Endodermal cell (in vitro differentiated cells): ENCODE data around the gene BRCA1. TPM values are rescaled to one million over a fixed set of nuclear protein-coding genes. Genes with fewer than 3 reads are reported as not detected.

ENCODE experiments used
- DNase-seq: peaks from one replicate; pipeline ENCODE4 v3.0.0-alpha.2; 2017
- H3K27ac ChIP-seq: 2 replicates; pipeline ENCODE4 v1.5.1; 2013; ENCODE audit warnings: mild to moderate bottlenecking, low read depth, low read length, moderate library complexity
- H3K27me3 ChIP-seq: 2 replicates; pipeline ENCODE4 v1.6.1; 2013; ENCODE audit warnings: mild to moderate bottlenecking, low read length, moderate library complexity; ENCODE audit not compliant: insufficient read depth, control insufficient read depth, poor library complexity, severe bottlenecking
- H3K36me3 ChIP-seq: 2 replicates; pipeline ENCODE4 v1.7.0; 2013; ENCODE audit warnings: mild to moderate bottlenecking, low read length, moderate library complexity; ENCODE audit not compliant: control insufficient read depth, insufficient read depth
- H3K4me1 ChIP-seq: one replicate; pipeline ENCODE4 v1.7.0; 2013; ENCODE audit warnings: low read length; ENCODE audit not compliant: control insufficient read depth, insufficient read depth
- H3K4me3 ChIP-seq: 2 replicates; pipeline ENCODE4 v1.5.1; 2013; ENCODE audit warnings: mild to moderate bottlenecking, low read length, moderate library complexity
- H3K9ac ChIP-seq: 2 replicates; pipeline ENCODE4 v1.6.1; 2013; ENCODE audit warnings: mild to moderate bottlenecking, low read length, moderate library complexity; ENCODE audit not compliant: poor library complexity, severe bottlenecking; ENCODE audit errors: extremely low read depth
- H3K9me3 ChIP-seq: 2 replicates; pipeline ENCODE4 v1.6.1; 2013; ENCODE audit warnings: mild to moderate bottlenecking, low read length, moderate library complexity; ENCODE audit not compliant: control insufficient read depth
- H3K27ac Mint-ChIP-seq: 2 replicates; pipeline ENCODE4 v1.8.0; 2020; ENCODE audit warnings: mixed read lengths
- H3K27me3 Mint-ChIP-seq: 2 replicates; pipeline ENCODE4 v1.8.0; 2021; ENCODE audit warnings: mild to moderate bottlenecking, mixed read lengths; ENCODE audit not compliant: insufficient read depth
- H3K36me3 Mint-ChIP-seq: 2 replicates; pipeline ENCODE4 v1.8.0; 2020; ENCODE audit warnings: low read depth, mixed read lengths
- H3K4me1 Mint-ChIP-seq: 2 replicates; pipeline ENCODE4 v1.8.0; 2020; ENCODE audit warnings: mixed read lengths
- H3K4me3 Mint-ChIP-seq: 2 replicates; pipeline ENCODE4 v1.8.0; 2020; ENCODE audit warnings: mild to moderate bottlenecking, moderate library complexity, mixed read lengths
- H3K9me3 Mint-ChIP-seq: 2 replicates; pipeline ENCODE4 v1.8.0; 2020; ENCODE audit warnings: mild to moderate bottlenecking, mixed read lengths
- CTCF ChIP-seq: fragments of 200-600 bp; sonication (generic); conservative IDR thresholded peaks from 2 replicates; pipeline ENCODE4 v1.5.0; 2021; ENCODE audit warnings: antibody characterized with exemption, mild to moderate bottlenecking
- WGBS, 2 experiments: methylation state at CpG; one replicate each; pipeline versions ENCODE4 v1.1.5 to v1.1.7; 2013; ENCODE audit warnings: missing lambda C conversion rate in 2 of 2, mixed read lengths in 1 of 2; ENCODE audit not compliant: insufficient coverage in 1 of 2, insufficient read length in 1 of 2; 5-methylcytosine and 5-hydroxymethylcytosine counted together
- total RNA-seq, 2 donors: library from RNA; stranded (reverse); fragmentation: NEBNext Ultra II Directional in 1 of 2; extraction: Animal tissue kit (Norgen Biotek cat#: 25700) in 1 of 2; gene quantifications; 2 replicates in 1 of 2; 3 replicates in 1 of 2; pipeline ENCODE4 v1.2.1, GENCODE V29; 2021

The BRCA1 gene
- total RNA-seq, 2 donors from 2014 or later = 45.4 to 59.0 TPM

GRCh38 chr17:43027091-43028032 is 97.8 kb downstream of the BRCA1 start:
- Histone ChIP-seq H3K27me3 (no peaks in the 10 kb centered on the region), H3K4me1 (peaks cover 5% of the 10 kb centered on the region), H3K36me3 (no peaks in the 10 kb centered on the region), H3K9me3 (no peaks in the 10 kb centered on the region), H3K4me3 (no peak overlapping the region), H3K27ac (no peak overlapping the region), H3K9ac (no peak overlapping the region)
- Mint-ChIP-seq H3K4me3 (no peak overlapping the region), H3K27ac (no peak overlapping the region), H3K9me3 (no peaks in the 10 kb centered on the region), H3K27me3 (no peaks in the 10 kb centered on the region), H3K36me3 (peaks cover 21% of the 10 kb centered on the region), H3K4me1 (peaks cover 28% of the 10 kb centered on the region)
- no peak for TF ChIP-seq CTCF
- WGBS, 2 experiments = 79 to 87% methylated on average over 4 to 7 of the region's 9 CpGs
- peak; percentile 80 for DNase-seq

GRCh38 chr17:43026595-43026994 is 98.6 kb downstream of the BRCA1 start:
- Histone ChIP-seq H3K27me3 (no peaks in the 10 kb centered on the region), H3K27ac (no peak overlapping the region), H3K36me3 (no peaks in the 10 kb centered on the region), H3K4me1 (peaks cover 4% of the 10 kb centered on the region), H3K4me3 (no peak overlapping the region), H3K9me3 (no peaks in the 10 kb centered on the region), H3K9ac (no peak overlapping the region)
- Mint-ChIP-seq H3K4me1 (peaks cover 25% of the 10 kb centered on the region), H3K27ac (no peak overlapping the region), H3K9me3 (no peaks in the 10 kb centered on the region), H3K27me3 (no peaks in the 10 kb centered on the region), H3K4me3 (peak overlapping the region; percentile 70), H3K36me3 (peaks cover 21% of the 10 kb centered on the region)
- no peak for TF ChIP-seq CTCF
- 97 to 100% methylated on average over 1 to 5 of the region's 5 CpGs for WGBS, 2 experiments
- DNase-seq = no peak

- H3K27ac Mint-ChIP-seq = no peak overlapping the region
- DNase-seq = no peak
These were observed 99.2 kb downstream of the BRCA1 start for GRCh38 chr17:43025766-43026537.

More at GRCh38 chr17:43025766-43026537, 99.2 kb downstream of the BRCA1 start:
- no peak overlapping the region for H3K27ac ChIP-seq
- no peaks in the 10 kb centered on the region for H3K27me3 ChIP-seq
- no peaks in the 10 kb centered on the region for H3K9me3 Mint-ChIP-seq
- H3K36me3 Mint-ChIP-seq = peaks cover 21% of the 10 kb centered on the region
- peak overlapping the region; percentile 70 for H3K4me3 Mint-ChIP-seq
- peak overlapping the region; percentile 84 for H3K4me3 ChIP-seq
- H3K9me3 ChIP-seq = no peaks in the 10 kb centered on the region
- H3K4me1 ChIP-seq = no peaks in the 10 kb centered on the region
- 76 to 96% methylated on average over 6 to 14 of the region's 16 CpGs for WGBS, 2 experiments
- H3K9ac ChIP-seq = no peak overlapping the region
- H3K27me3 Mint-ChIP-seq = no peaks in the 10 kb centered on the region
- H3K4me1 Mint-ChIP-seq = peaks cover 20% of the 10 kb centered on the region
- no peaks in the 10 kb centered on the region for H3K36me3 ChIP-seq
- no peak for TF ChIP-seq CTCF
